Activated T-cell treated with anti-CD3 and anti-CD28 coated beads, Interleukin-2, amount 50 U/mL, for 72 hours (primary cell): ENCODE results near the gene FGF1. TPM values are rescaled to one million over a fixed set of nuclear protein-coding genes. Genes with fewer than 3 reads are reported as not detected.

ENCODE experiments used
- ATAC-seq, 2 donors: fragments of 150-1000 bp; cut with Tn5 transposase; replicated peaks in 1 of 2; 2 replicates each; pipeline ENCODE4 v1.10.0; 2021; ENCODE audit warnings: moderate library complexity in 2 of 2, mild to moderate bottlenecking in 1 of 2
- DNase-seq, 2 donors: peaks; one replicate each; pipeline ENCODE4 v3.0.0; 2021 to 2022; ENCODE audit warnings: mixed read lengths in 1 of 2
- H3K27ac Mint-ChIP-seq: one replicate; pipeline ENCODE4 v1.8.0; 2022; ENCODE audit warnings: mild to moderate bottlenecking, moderate library complexity, mixed read lengths
- H3K27me3 Mint-ChIP-seq: one replicate; pipeline ENCODE4 v1.8.0; 2022; ENCODE audit warnings: low read depth, mixed read lengths
- H3K36me3 Mint-ChIP-seq, 2 donors: one replicate each; pipeline ENCODE4 v1.8.0; 2022; ENCODE audit warnings: mixed read lengths in 2 of 2, mild to moderate bottlenecking in 1 of 2; ENCODE audit not compliant: insufficient read depth in 2 of 2
- H3K4me1 Mint-ChIP-seq: one replicate; pipeline ENCODE4 v1.8.0; 2022; ENCODE audit warnings: low read depth, mixed read lengths
- H3K4me3 Mint-ChIP-seq, 2 donors: one replicate each; pipeline ENCODE4 v1.8.0; 2022; ENCODE audit warnings: mild to moderate bottlenecking in 2 of 2, mixed read lengths in 2 of 2, moderate library complexity in 2 of 2
- H3K9me3 Mint-ChIP-seq, 2 donors: one replicate each; pipeline ENCODE4 v1.8.0; 2022; ENCODE audit warnings: mixed read lengths in 2 of 2
- total RNA-seq, 2 donors: library from RNA; stranded (reverse); gene quantifications; one replicate each; pipeline ENCODE4 v1.2.3, GENCODE V29; 2022

FGF1 gene
- total RNA-seq, 2 donors from 2014 or later = not detected

GRCh38 chr5:142549834-142550233 lies 136.1 kb downstream of the FGF1 start:
- no peak overlapping the region for H3K27ac Mint-ChIP-seq
- no peak for DNase-seq
- ATAC-seq = no peak
- no peaks in the 10 kb centered on the region for H3K36me3 Mint-ChIP-seq
- peaks cover 27% of the 10 kb centered on the region for H3K27me3 Mint-ChIP-seq
- no peak overlapping the region for H3K4me3 Mint-ChIP-seq
- H3K4me1 Mint-ChIP-seq = peaks cover 5% of the 10 kb centered on the region
- H3K9me3 Mint-ChIP-seq = no peaks in the 10 kb centered on the region

- H3K36me3 Mint-ChIP-seq = no peaks in the 10 kb centered on the region
- no peaks in the 10 kb centered on the region for H3K9me3 Mint-ChIP-seq
- ATAC-seq = peak; percentile 63 to 80
- no peak overlapping the region for H3K4me3 Mint-ChIP-seq
- H3K27ac Mint-ChIP-seq = no peak overlapping the region
- DNase-seq = peak; percentile 23 to 50
- H3K4me1 Mint-ChIP-seq = peaks cover 5% of the 10 kb centered on the region
- H3K27me3 Mint-ChIP-seq = peaks cover 20% of the 10 kb centered on the region
Measured at GRCh38 chr5:142548739-142549275, 137.1 kb downstream of the FGF1 start.

- no peak for DNase-seq
- H3K9me3 Mint-ChIP-seq = no peaks in the 10 kb centered on the region
- H3K36me3 Mint-ChIP-seq = no peaks in the 10 kb centered on the region
- no peak overlapping the region for H3K27ac Mint-ChIP-seq
- ATAC-seq = no peak
- no peak overlapping the region for H3K4me3 Mint-ChIP-seq
- H3K27me3 Mint-ChIP-seq = peaks cover 11% of the 10 kb centered on the region
- H3K4me1 Mint-ChIP-seq = peaks cover 5% of the 10 kb centered on the region
Measured at GRCh38 chr5:142547445-142548380, 138.2 kb downstream of the FGF1 start.

GRCh38 chr5:142545650-142546322 lies 140.1 kb downstream of the FGF1 start:
- no peak for ATAC-seq
- H3K9me3 Mint-ChIP-seq = no peaks in the 10 kb centered on the region
- no peaks in the 10 kb centered on the region for H3K36me3 Mint-ChIP-seq
- no peaks in the 10 kb centered on the region for H3K27me3 Mint-ChIP-seq
- no peak overlapping the region for H3K27ac Mint-ChIP-seq
- H3K4me3 Mint-ChIP-seq = no peak overlapping the region
- peaks cover 5% of the 10 kb centered on the region for H3K4me1 Mint-ChIP-seq
- DNase-seq = no peak

DNA sequence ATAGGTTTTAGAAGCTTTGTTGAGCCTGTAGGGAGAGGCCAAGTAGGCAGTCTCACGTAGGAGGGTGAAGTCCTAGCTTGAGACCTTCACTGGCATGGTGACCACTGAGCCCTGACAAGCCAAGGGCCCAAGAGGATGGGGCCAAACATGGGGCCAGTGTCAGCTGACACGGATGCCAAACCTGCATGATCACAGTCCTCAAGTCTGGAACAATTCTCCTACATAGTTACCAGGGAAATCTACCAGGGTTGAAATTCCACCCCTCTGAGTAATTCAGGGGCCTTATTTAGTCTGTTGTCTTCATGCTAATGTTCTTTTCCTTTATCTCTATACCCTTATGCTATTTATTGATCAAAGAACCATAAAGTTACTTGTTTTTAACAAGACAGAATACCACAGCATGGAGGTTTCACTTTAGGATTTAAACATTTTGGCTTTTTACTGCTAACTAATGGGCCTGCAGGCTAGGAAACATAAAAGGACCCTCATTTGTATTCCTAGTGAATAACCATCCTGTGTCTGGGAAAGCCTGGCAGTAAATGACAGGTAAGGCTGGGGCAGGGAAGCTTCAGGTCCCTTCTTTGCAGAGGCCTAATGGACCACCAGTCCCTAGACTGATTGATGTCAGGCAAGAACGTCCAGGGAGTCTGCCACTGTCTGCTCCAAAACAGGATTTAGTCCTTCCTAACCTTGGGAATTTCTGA lies 140.8 kb downstream of the FGF1 start:
- no peak overlapping the region for H3K27ac Mint-ChIP-seq
- DNase-seq = no peak

GRCh38 chr5:142544071-142544753 lies 141.7 kb downstream of the FGF1 start:
- no peak overlapping the region for H3K4me3 Mint-ChIP-seq
- no peaks in the 10 kb centered on the region for H3K36me3 Mint-ChIP-seq
- H3K27ac Mint-ChIP-seq = no peak overlapping the region
- ATAC-seq (no peak), DNase-seq (no peak)
- H3K4me1 Mint-ChIP-seq = peaks cover 4% of the 10 kb centered on the region
- H3K27me3 Mint-ChIP-seq = no peaks in the 10 kb centered on the region
- H3K9me3 Mint-ChIP-seq = no peaks in the 10 kb centered on the region

More for the DNA sequence above, 140.8 kb downstream of the FGF1 start:
- peaks cover 5% of the 10 kb centered on the region for H3K4me1 Mint-ChIP-seq
- no peaks in the 10 kb centered on the region for H3K36me3 Mint-ChIP-seq
- H3K27me3 Mint-ChIP-seq = no peaks in the 10 kb centered on the region
- no peaks in the 10 kb centered on the region for H3K9me3 Mint-ChIP-seq
- no peak for ATAC-seq
- no peak overlapping the region for H3K4me3 Mint-ChIP-seq

DNA sequence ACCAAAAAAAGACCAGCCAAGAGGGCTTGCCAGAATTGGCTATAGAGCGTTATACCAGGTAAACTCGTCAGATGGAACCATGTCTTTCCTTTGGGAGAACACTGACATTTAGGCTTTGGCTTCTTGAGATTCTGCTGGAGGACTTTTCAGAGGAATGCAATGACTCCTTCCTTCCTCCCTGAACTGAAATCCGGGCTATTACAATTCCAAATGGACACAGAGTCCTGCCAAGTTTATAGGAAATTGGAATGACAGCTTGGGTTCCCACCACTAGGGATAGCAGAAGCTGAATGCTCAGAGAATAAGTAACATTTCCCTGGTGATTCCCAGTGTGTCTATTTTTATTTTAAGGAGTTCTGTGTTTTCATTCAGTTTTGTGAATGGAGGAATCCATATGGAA lies 143.0 kb downstream of the FGF1 start:
- DNase-seq = no peak
- Mint-ChIP-seq H3K27ac (no peak overlapping the region), H3K4me1 (peaks cover 6% of the 10 kb centered on the region), H3K27me3 (no peaks in the 10 kb centered on the region), H3K9me3 (no peaks in the 10 kb centered on the region), H3K36me3 (no peaks in the 10 kb centered on the region), H3K4me3 (no peak overlapping the region)
- ATAC-seq = no peak

Other genes starting within 250 kb of the FGF1 start
- gene ARHGAP26, start 84.3 kb upstream of the FGF1 start, total RNA-seq = 10 to 100 TPM; 24.0 to 24.3 TPM